Neuronal stem cell (in vitro differentiated cells): ENCODE measurements around the gene PRRT1B.

Experiments used
- DNase-seq: peaks from one replicate; pipeline ENCODE4 v3.0.0-alpha.2; 2013; ENCODE audit warnings: low spot score
- H2AFZ ChIP-seq: one replicate; pipeline ENCODE4 v1.6.1; 2013; ENCODE audit warnings: mild to moderate bottlenecking, low read length, inconsistent platforms
- H2AK5ac ChIP-seq: 2 replicates; pipeline ENCODE4 v1.6.1; 2013; ENCODE audit warnings: low read depth, mild to moderate bottlenecking, inconsistent platforms, low read length, moderate library complexity, mixed read lengths
- H2BK120ac ChIP-seq: 2 replicates; pipeline ENCODE4 v1.6.1; 2013; ENCODE audit warnings: low read depth, mild to moderate bottlenecking, inconsistent platforms, low read length, moderate library complexity, mixed read lengths
- H2BK12ac ChIP-seq: one replicate; pipeline ENCODE4 v1.6.1; 2013; ENCODE audit warnings: low read length, inconsistent platforms
- H2BK15ac ChIP-seq: 2 replicates; pipeline ENCODE4 v1.6.1; 2013; ENCODE audit warnings: mild to moderate bottlenecking, low read length, inconsistent platforms, mixed read lengths
- H2BK5ac ChIP-seq: one replicate; pipeline ENCODE4 v1.6.1; 2013; ENCODE audit warnings: inconsistent platforms, mild to moderate bottlenecking, low read length, moderate library complexity
- H3K14ac ChIP-seq: one replicate; pipeline ENCODE4 v1.6.1; 2013; ENCODE audit warnings: low read length, inconsistent platforms
- H3K18ac ChIP-seq: 2 replicates; pipeline ENCODE4 v1.6.1; 2013; ENCODE audit warnings: low read length, inconsistent platforms
- H3K23ac ChIP-seq: 2 replicates; pipeline ENCODE4 v1.6.1; 2013; ENCODE audit warnings: low read depth, mild to moderate bottlenecking, mixed read lengths, low read length, inconsistent platforms; ENCODE audit not compliant: poor library complexity
- H3K27ac ChIP-seq: replicated peaks from 3 replicates; pipeline ENCODE4 v1.5.1; 2013; ENCODE audit warnings: low read length, inconsistent platforms
- H3K27me3 ChIP-seq, 3 experiments: 2 replicates each; pipeline ENCODE4 v1.6.1; 2013; ENCODE audit warnings: low read length in 3 of 3, mild to moderate bottlenecking in 2 of 3, inconsistent platforms in 1 of 3, low read depth in 1 of 3, mixed read lengths in 1 of 3, moderate library complexity in 1 of 3; ENCODE audit not compliant: control insufficient read depth in 3 of 3, insufficient read depth in 3 of 3
- H3K36me3 ChIP-seq, 2 donors: replicated peaks in 1 of 2; 2 replicates each; pipeline ENCODE4 v1.6.1; 2013; ENCODE audit warnings: low read length in 2 of 2; ENCODE audit not compliant: control insufficient read depth in 2 of 2, insufficient read depth in 2 of 2
- H3K4ac ChIP-seq: 2 replicates; pipeline ENCODE4 v1.6.1; 2013; ENCODE audit warnings: inconsistent platforms, mild to moderate bottlenecking, low read length, moderate library complexity
- H3K4me1 ChIP-seq, 2 donors: 1 replicate in 1 of 2; 2 replicates in 1 of 2; pipeline ENCODE4 v1.6.1; 2013; ENCODE audit warnings: low read length in 2 of 2, low read depth in 1 of 2; ENCODE audit not compliant: control insufficient read depth in 2 of 2, insufficient read depth in 1 of 2
- H3K4me2 ChIP-seq: one replicate; pipeline ENCODE4 v1.6.1; 2013; ENCODE audit warnings: mild to moderate bottlenecking, low read length, inconsistent platforms; ENCODE audit not compliant: insufficient read depth, poor library complexity, severe bottlenecking
- H3K4me3 ChIP-seq, 2 donors: 2 replicates each; pipeline ENCODE4 v1.5.1; 2013; ENCODE audit warnings: low read length in 2 of 2, mild to moderate bottlenecking in 2 of 2, inconsistent platforms in 1 of 2, moderate library complexity in 1 of 2
- H3K79me1 ChIP-seq: one replicate; pipeline ENCODE4 v1.6.1; 2013; ENCODE audit warnings: low read depth, mild to moderate bottlenecking, inconsistent platforms, low read length, moderate library complexity
- H3K9ac ChIP-seq: one replicate; pipeline ENCODE4 v1.6.1; 2013; ENCODE audit warnings: mild to moderate bottlenecking, low read depth, low read length, inconsistent platforms; ENCODE audit not compliant: poor library complexity
- H3K9me3 ChIP-seq, 2 donors: replicated peaks in 1 of 2; 2 replicates each; pipeline versions ENCODE3 to v1.6.1; 2013; ENCODE audit warnings: low read length in 2 of 2, mild to moderate bottlenecking in 2 of 2, inconsistent platforms in 1 of 2, low read depth in 1 of 2, mixed read lengths in 1 of 2, moderate library complexity in 1 of 2; ENCODE audit not compliant: control insufficient read depth in 2 of 2, insufficient read depth in 1 of 2
- H4K8ac ChIP-seq: one replicate; pipeline ENCODE4 v1.6.1; 2013; ENCODE audit warnings: low read depth, mild to moderate bottlenecking, inconsistent platforms, low read length, moderate library complexity
- H4K91ac ChIP-seq: one replicate; pipeline ENCODE4 v1.6.1; 2013; ENCODE audit warnings: low read length, low read depth, mild to moderate bottlenecking, inconsistent platforms; ENCODE audit not compliant: poor library complexity
- WGBS, 2 donors: extraction: QIAGEN DNeasy Blood & Tissue Kit; methylation state at CpG; one replicate each; pipeline ENCODE4 v1.1.7; 2013; ENCODE audit warnings: missing lambda C conversion rate in 2 of 2, mixed read lengths in 1 of 2; ENCODE audit not compliant: insufficient read length in 2 of 2, insufficient replicate concordance in 1 of 2; ENCODE audit errors: extremely low coverage in 2 of 2; 5-methylcytosine and 5-hydroxymethylcytosine counted together

PRRT1B gene

GRCh38 chr9:131590907-131591844, 45.9 kb downstream of the PRRT1B start:
- WGBS, 2 donors = no CpG with 5 or more reads among the region's 21 CpGs
- H3K27ac ChIP-seq = no peak overlapping the region

GRCh38 chr9:131591845-131592208, 46.5 kb downstream of the PRRT1B start:
- H3K27me3 ChIP-seq = no peaks in the 10 kb centered on the region
- no peak overlapping the region for H2AFZ ChIP-seq
- no peaks in the 10 kb centered on the region for H3K79me1 ChIP-seq
- H3K23ac ChIP-seq = peak overlapping the region; percentile 2
- H3K4me1 ChIP-seq = no peaks in the 10 kb centered on the region
- peak overlapping the region in 1 of 2 donors; percentile 19 for H3K4me3 ChIP-seq
- H2BK120ac ChIP-seq = no peak overlapping the region
- peaks cover 19 to 77% of the 10 kb centered on the region in 2 donors for H3K36me3 ChIP-seq
- no peak overlapping the region for H3K18ac ChIP-seq
- H3K14ac ChIP-seq = no peak overlapping the region
- H3K4me2 ChIP-seq = no peak overlapping the region
- H3K4ac ChIP-seq = no peak overlapping the region
- peak overlapping the region; percentile 23 for H2AK5ac ChIP-seq
- no peak overlapping the region for H3K9ac ChIP-seq
- H2BK5ac ChIP-seq = no peak overlapping the region
- WGBS, 2 donors = no CpG with 5 or more reads among the region's 6 CpGs
- no peak overlapping the region for H2BK15ac ChIP-seq
- H2BK12ac ChIP-seq = no peak overlapping the region
- no peak overlapping the region for H4K8ac ChIP-seq
- no peak for DNase-seq
- H3K27ac ChIP-seq = no peak overlapping the region
- no peak overlapping the region for H4K91ac ChIP-seq
- H3K9me3 ChIP-seq = no peaks in the 10 kb centered on the region

More at GRCh38 chr9:131590907-131591844, 45.9 kb downstream of the PRRT1B start:
- Histone ChIP-seq H2BK15ac (no peak overlapping the region), H3K27me3 (no peaks in the 10 kb centered on the region), H4K91ac (no peak overlapping the region), H3K23ac (peak overlapping the region; percentile 52), H3K79me1 (no peaks in the 10 kb centered on the region), H3K4me2 (no peak overlapping the region), H3K36me3 (peaks cover 15 to 70% of the 10 kb centered on the region in 2 donors), H2BK120ac (no peak overlapping the region), H2BK12ac (no peak overlapping the region), H2AK5ac (peak overlapping the region; percentile 23), H3K18ac (peak overlapping the region; percentile 12), H3K4me3 (no peak overlapping the region), H3K9ac (no peak overlapping the region), H2BK5ac (no peak overlapping the region), H3K9me3 (no peaks in the 10 kb centered on the region), H4K8ac (no peak overlapping the region), H3K14ac (no peak overlapping the region), H3K4me1 (no peaks in the 10 kb centered on the region), H3K4ac (no peak overlapping the region), H2AFZ (no peak overlapping the region)
- DNase-seq = peak; percentile 44

GRCh38 chr9:131593091-131593820, 47.9 kb downstream of the PRRT1B start:
- peaks cover 19 to 80% of the 10 kb centered on the region in 2 donors for H3K36me3 ChIP-seq
- no peaks in the 10 kb centered on the region for H3K27me3 ChIP-seq
- H2AK5ac ChIP-seq = no peak overlapping the region
- DNase-seq = no peak
- peaks cover 1% of the 10 kb centered on the region for H3K79me1 ChIP-seq
- H2BK12ac ChIP-seq = no peak overlapping the region
- H2BK5ac ChIP-seq = no peak overlapping the region
- no peak overlapping the region for H3K4ac ChIP-seq
- H3K9me3 ChIP-seq = no peaks in the 10 kb centered on the region
- H2BK120ac ChIP-seq = no peak overlapping the region
- peak overlapping the region; percentile 14 for H3K9ac ChIP-seq
- H2BK15ac ChIP-seq = no peak overlapping the region
- H4K91ac ChIP-seq = no peak overlapping the region
- H3K4me1 ChIP-seq = peaks cover 0 to 3% of the 10 kb centered on the region in 2 donors
- no peak overlapping the region for H3K4me2 ChIP-seq
- no peak overlapping the region for H3K18ac ChIP-seq
- WGBS, 2 donors = no CpG with 5 or more reads among the region's 15 CpGs
- no peak overlapping the region for H3K27ac ChIP-seq
- H3K14ac ChIP-seq = no peak overlapping the region
- H3K23ac ChIP-seq = peak overlapping the region; percentile 13
- H3K4me3 ChIP-seq = no peak overlapping the region
- H4K8ac ChIP-seq = no peak overlapping the region
- H2AFZ ChIP-seq = no peak overlapping the region
